Lower leg skin (tissue), 4 donors: Measurements from ENCODE around the gene CREB3L1. TPM values are rescaled to one million over a fixed set of nuclear protein-coding genes. Genes with fewer than 3 reads are reported as not detected.

Experiments used
- DNase-seq, 2 donors: peaks; one replicate each; pipeline ENCODE4 v3.0.0-alpha.2; 2019; ENCODE audit warnings: low spot score in 2 of 2
- H3K4me3 ChIP-seq: fragments of 200-600 bp; sonication (generic); 2 replicates; pipeline ENCODE4 v1.5.1; 2017; ENCODE audit warnings: mild to moderate bottlenecking, low read depth; ENCODE audit not compliant: poor library complexity, severe bottlenecking
- CTCF ChIP-seq, 3 donors: fragments of 450-650 bp; IDR thresholded peaks; one replicate each; pipeline ENCODE4 v1.5.1; 2016; ENCODE audit warnings: antibody characterized with exemption in 3 of 3, mild to moderate bottlenecking in 3 of 3, moderate library complexity in 2 of 3
- POLR2A ChIP-seq, 2 donors: fragments of 450-650 bp; IDR thresholded peaks; one replicate each; pipeline ENCODE4 v1.6.1; 2016 to 2017; ENCODE audit warnings: antibody characterized with exemption in 2 of 2, mild to moderate bottlenecking in 1 of 2, moderate library complexity in 1 of 2
- WGBS, 2 donors: methylation state at CpG; one replicate each; pipeline ENCODE4 v1.1.5; 2018; 5-methylcytosine and 5-hydroxymethylcytosine counted together
- intact Hi-C: fragments of 100-400 bp; cut with DNase I; formaldehyde crosslinking; loops from one replicate; pipeline ENCODE4 v1.15.0; 2023; ENCODE audit warnings: low total_unique reads
- total RNA-seq, 4 donors: library from RNA; depleted of rRNA; stranded (reverse); fragments of >200 nt; gene quantifications; one replicate each; pipeline ENCODE4 v1.1.0, GENCODE V29; 2016

The CREB3L1 gene
- total RNA-seq, 4 donors from 2014 or later, result 0.15 to 2.3 (median 0.54) TPM

- no peak overlapping the region for H3K4me3 ChIP-seq
- intact Hi-C loops, result no loop called here
- DNase-seq, result no peak
- TF ChIP-seq CTCF (IDR thresholded peaks at IDR 0.05) (no peak), POLR2A (IDR thresholded peaks at IDR 0.05) (no peak)
- WGBS, 2 donors, result 50 to 76% methylated on average over 2 of the region's 2 CpGs
Measured at GRCh38 chr11:46290011-46290410, 12.5 kb downstream of the CREB3L1 start.

- TF ChIP-seq POLR2A (IDR thresholded peaks at IDR 0.05) (no peak), CTCF (IDR thresholded peaks at IDR 0.05) (no peak)
- DNase-seq, result peak; percentile 90 to 97
- no peak overlapping the region for H3K4me3 ChIP-seq
- WGBS, 2 donors, result 46 to 55% methylated on average over 6 of the region's 6 CpGs
- intact Hi-C loops, result no loop called here
Measured at GRCh38 chr11:46290598-46291309, 13.3 kb downstream of the CREB3L1 start.

GRCh38 chr11:46291441-46292150, 14.1 kb downstream of the CREB3L1 start:
- TF ChIP-seq CTCF (IDR thresholded peaks at IDR 0.05) (no peak), POLR2A (IDR thresholded peaks at IDR 0.05) (no peak)
- no peak overlapping the region for H3K4me3 ChIP-seq
- WGBS, 2 donors, result 53 to 65% methylated on average over 10 of the region's 10 CpGs
- DNase-seq, result no peak
- intact Hi-C loops, result no loop called here

GRCh38 chr11:46293066-46293465, 15.6 kb downstream of the CREB3L1 start:
- WGBS, 2 donors, result 58 to 70% methylated on average over 12 to 13 of the region's 13 CpGs
- no peak for DNase-seq
- no peak overlapping the region for H3K4me3 ChIP-seq
- intact Hi-C loops, result no loop called here
- no peak for TF ChIP-seq POLR2A (IDR thresholded peaks at IDR 0.05)
- TF ChIP-seq CTCF (IDR thresholded peaks at IDR 0.05), result no peak

GRCh38 chr11:46293641-46294103, 16.2 kb downstream of the CREB3L1 start:
- intact Hi-C loops, result no loop called here
- DNase-seq, result no peak
- WGBS, 2 donors, result 58 to 72% methylated on average over 9 of the region's 9 CpGs

More at GRCh38 chr11:46293641-46294103, 16.2 kb downstream of the CREB3L1 start:
- H3K4me3 ChIP-seq, result no peak overlapping the region
- no peak for TF ChIP-seq POLR2A (IDR thresholded peaks at IDR 0.05)
- TF ChIP-seq CTCF (IDR thresholded peaks at IDR 0.05), result no peak
